IPS-18c (cell line): ENCODE measurements around the gene PNPLA2.

Experiments
- H3K4me3 ChIP-seq: 2 replicates; pipeline ENCODE4 v1.7.0; 2013; ENCODE audit warnings: low read depth, mild to moderate bottlenecking, low read length, moderate library complexity; ENCODE audit not compliant: insufficient read depth
- H3K9me3 ChIP-seq: one replicate; pipeline ENCODE4 v1.6.1; 2013; ENCODE audit warnings: mild to moderate bottlenecking, low read length, moderate library complexity; ENCODE audit not compliant: control insufficient read depth, insufficient read depth

Gene PNPLA2

GRCh38 chr11:823441-824291 is 5.0 kb downstream of the PNPLA2 start:
- H3K9me3 ChIP-seq = no peaks in the 10 kb centered on the region

GRCh38 chr11:824292-824880 is 5.7 kb downstream of the PNPLA2 start:
- no peaks in the 10 kb centered on the region for H3K9me3 ChIP-seq
- H3K4me3 ChIP-seq = no peak overlapping the region

More at GRCh38 chr11:823441-824291, 5.0 kb downstream of the PNPLA2 start:
- no peak overlapping the region for H3K4me3 ChIP-seq

- H3K9me3 ChIP-seq = no peaks in the 10 kb centered on the region
- H3K4me3 ChIP-seq = no peak overlapping the region
Observed at GRCh38 chr11:824942-825341, 6.2 kb downstream of the PNPLA2 start.

- no peak overlapping the region for H3K4me3 ChIP-seq
- H3K9me3 ChIP-seq = no peaks in the 10 kb centered on the region
Observed at GRCh38 chr11:825366-826226, 6.9 kb downstream of the PNPLA2 start.

- peaks cover 3% of the 10 kb centered on the region for H3K9me3 ChIP-seq
- H3K4me3 ChIP-seq = no peak overlapping the region
Observed at GRCh38 chr11:826227-826621, 7.5 kb downstream of the PNPLA2 start.

- Histone ChIP-seq H3K4me3 (peak overlapping the region; percentile 57), H3K9me3 (peaks cover 3% of the 10 kb centered on the region)
Observed at GRCh38 chr11:826836-827145, 8.1 kb downstream of the PNPLA2 start.

- Histone ChIP-seq H3K9me3 (peaks cover 3% of the 10 kb centered on the region), H3K4me3 (peak overlapping the region; percentile 57)
Observed at GRCh38 chr11:827146-827896, 8.6 kb downstream of the PNPLA2 start.

GRCh38 chr11:827897-828192 is 9.1 kb downstream of the PNPLA2 start, which contains the start of gene CRACR2B:
TSS of gene CRACR2B (plus strand) at chr11:827919. CDS start at chr11:828608, 689 bp downstream.
- Histone ChIP-seq H3K4me3 (peak within 1 kb of the TSS; percentile 57), H3K9me3 (peaks cover 3% of the 10 kb centered on the region)

- H3K4me3 ChIP-seq = peak overlapping the region; percentile 57
- H3K9me3 ChIP-seq = peaks cover 3% of the 10 kb centered on the region
Observed at GRCh38 chr11:828506-829175, 9.9 kb downstream of the PNPLA2 start.

- H3K4me3 ChIP-seq = peak overlapping the region; percentile 49
Observed at GRCh38 chr11:829176-829846, 10.6 kb downstream of the PNPLA2 start.

GRCh38 chr11:829847-830294 is 11.2 kb downstream of the PNPLA2 start:
- Histone ChIP-seq H3K4me3 (peak overlapping the region; percentile 49), H3K9me3 (peaks cover 5% of the 10 kb centered on the region)

More at GRCh38 chr11:829176-829846, 10.6 kb downstream of the PNPLA2 start:
- peaks cover 4% of the 10 kb centered on the region for H3K9me3 ChIP-seq

- H3K4me3 ChIP-seq = peak overlapping the region; percentile 59
- H3K9me3 ChIP-seq = peaks cover 5% of the 10 kb centered on the region
Observed at GRCh38 chr11:830295-831117, 11.8 kb downstream of the PNPLA2 start.

- peak overlapping the region; percentile 59 for H3K4me3 ChIP-seq
Observed at GRCh38 chr11:831118-831864, 12.6 kb downstream of the PNPLA2 start.

GRCh38 chr11:831961-832528 is 13.3 kb downstream of the PNPLA2 start:
- peak overlapping the region; percentile 49 for H3K4me3 ChIP-seq

More at GRCh38 chr11:831118-831864, 12.6 kb downstream of the PNPLA2 start:
- H3K9me3 ChIP-seq = peaks cover 5% of the 10 kb centered on the region

More at GRCh38 chr11:831961-832528, 13.3 kb downstream of the PNPLA2 start:
- H3K9me3 ChIP-seq = peaks cover 5% of the 10 kb centered on the region
